HepG2 (cell line): ENCODE data around the gene HNRNPH2. TPM values are rescaled to one million over a fixed set of nuclear protein-coding genes. Genes with fewer than 3 reads are reported as not detected.

ENCODE experiments used
- ATAC-seq: fragments of 200-7000 bp; cut with Tn5 transposase; 3 replicates; pipeline ENCODE4 v1.9.1; 2020; ENCODE audit warnings: mild to moderate bottlenecking, moderate library complexity
- BruUV-seq: library from RNA; stranded (reverse); fragments of 400-500 nt; replicated peaks from 2 replicates; lab custom pipeline; 2021; lab: Mats Ljungman, UMichigan
- CTCF ChIA-PET: fragments of 300-600 bp; formaldehyde crosslinking; extraction: SDS; loops from one replicate; lab custom pipeline; 2021; ENCODE audit warnings: low total read pairs, inconsistent platforms, low intra/inter-chr PET ratio; lab: Yijun Ruan, JAX
- POLR2A ChIA-PET: fragments of 350-600 bp; sonication (Branson Sonifier 250); formaldehyde crosslinking; loops from one replicate; lab custom pipeline; 2020; ENCODE audit warnings: antibody characterized with exemption, inconsistent platforms; lab: Yijun Ruan, JAX
- DNase-seq: peaks from one replicate; pipeline ENCODE4 v3.0.0-alpha.2; 2015; ENCODE audit warnings: low spot score
- FAIRE-seq: peaks from 3 replicates; lab custom pipeline; 2011; peaks lifted over from hg19 to GRCh38; lab: Jason Lieb, UNC
- H2AFZ ChIP-seq: one replicate; pipeline ENCODE4 v1.6.1; 2011; ENCODE audit warnings: low read length, inconsistent platforms
- H3K27ac ChIP-seq: fragments of 300-600 bp; 3 replicates; pipeline ENCODE4 v1.8.0; 2011; ENCODE audit warnings: mixed run types, mild to moderate bottlenecking, mixed read lengths, low read length, inconsistent platforms; ENCODE audit not compliant: insufficient read depth; ENCODE audit errors: extremely low read length
- H3K27me3 ChIP-seq, 2 experiments: fragments of 200-600 bp in 1 of 2; 2 replicates in 1 of 2; 3 replicates in 1 of 2; pipeline versions ENCODE4 v1.6.0 to v1.8.0; 2011; ENCODE audit warnings: low read length in 2 of 2, mild to moderate bottlenecking in 2 of 2, moderate library complexity in 2 of 2, inconsistent platforms in 1 of 2; ENCODE audit not compliant: insufficient read depth in 2 of 2, control insufficient read depth in 1 of 2
- H3K36me3 ChIP-seq, 2 experiments: fragments of 200-600 bp in 1 of 2; replicated peaks in 1 of 2; 2 replicates in 1 of 2; 3 replicates in 1 of 2; pipeline versions ENCODE4 v1.5.1 to v1.8.0; 2011; ENCODE audit warnings: low read length in 2 of 2, inconsistent platforms in 1 of 2; ENCODE audit not compliant: insufficient read depth in 2 of 2, control insufficient read depth in 1 of 2
- H3K4me1 ChIP-seq: 2 replicates; pipeline ENCODE4 v1.5.1; 2012; ENCODE audit warnings: low read length, inconsistent platforms; ENCODE audit not compliant: insufficient read depth
- H3K4me2 ChIP-seq: 2 replicates; pipeline ENCODE4 v1.6.0; 2011; ENCODE audit warnings: low read depth, low read length, inconsistent platforms
- H3K4me3 ChIP-seq, 3 experiments: fragments of 200-600 bp in 1 of 3; sonication (generic), shearing (Covaris generic) in 1 of 3; replicated peaks in 1 of 3; 2 replicates each; pipeline ENCODE4 v1.5.1; 2011 to 2016; ENCODE audit warnings: low read length in 3 of 3, inconsistent platforms in 2 of 3, low read depth in 2 of 3, mild to moderate bottlenecking in 2 of 3, control low read depth in 1 of 3, mixed read lengths in 1 of 3; ENCODE audit not compliant: insufficient read depth in 1 of 3
- H3K79me2 ChIP-seq: one replicate; pipeline ENCODE4 v1.6.1; 2011; ENCODE audit warnings: low read length, inconsistent platforms; ENCODE audit not compliant: insufficient read depth
- H3K9ac ChIP-seq: 2 replicates; pipeline ENCODE4 v1.6.0; 2011; ENCODE audit warnings: mild to moderate bottlenecking, low read depth, low read length, inconsistent platforms; ENCODE audit not compliant: insufficient read depth
- H3K9me3 ChIP-seq: 2 replicates; pipeline ENCODE4 v1.5.1; 2012; ENCODE audit warnings: mild to moderate bottlenecking, low read length
- H4K20me1 ChIP-seq: 2 replicates; pipeline ENCODE4 v1.6.0; 2011; ENCODE audit warnings: inconsistent platforms, mild to moderate bottlenecking, low read length, moderate library complexity; ENCODE audit not compliant: insufficient read depth
- AKAP8 ChIP-seq: sonication (generic); formaldehyde crosslinking; IDR thresholded peaks from 2 replicates; pipeline ENCODE4 v1.5.1; 2020; ENCODE audit warnings: mild to moderate bottlenecking, missing genetic modification reagents
- HNRNPL ChIP-seq: fragments of 200-400 bp; formaldehyde crosslinking; IDR thresholded peaks from 2 replicates; pipeline ENCODE4 v1.6.1; 2017; ENCODE audit warnings: mild to moderate bottlenecking, low read depth, low read length
- JUNB ChIP-seq: sonication (generic); formaldehyde crosslinking; IDR thresholded peaks from 2 replicates; pipeline ENCODE4 v1.8.0; 2022; ENCODE audit warnings: missing genetic modification reagents, mild to moderate bottlenecking, borderline replicate concordance
- MIER3 ChIP-seq: IDR thresholded peaks from 2 replicates; pipeline ENCODE4 v1.6.1; 2016; ENCODE audit warnings: missing compliant biosample characterization, borderline replicate concordance
- MXD4 ChIP-seq: IDR thresholded peaks from 2 replicates; pipeline ENCODE4 v1.6.1; 2016; ENCODE audit warnings: mild to moderate bottlenecking, missing biosample characterization, missing genetic modification reagents
- POGZ ChIP-seq: sonication (generic); formaldehyde crosslinking; IDR thresholded peaks from 2 replicates; pipeline ENCODE4 v1.4.0; 2020; ENCODE audit warnings: mild to moderate bottlenecking, missing genetic modification reagents
- STAT5B ChIP-seq: sonication (generic); formaldehyde crosslinking; IDR thresholded peaks from 2 replicates; pipeline ENCODE4 v1.4.0; 2020; ENCODE audit warnings: missing genetic modification reagents
- ZC3H13 ChIP-seq: sonication (generic); formaldehyde crosslinking; IDR thresholded peaks from 2 replicates; pipeline ENCODE4 v1.8.1; 2023; ENCODE audit warnings: mild to moderate bottlenecking, missing genetic modification reagents, moderate library complexity
- ZKSCAN8 ChIP-seq: IDR thresholded peaks from 2 replicates; pipeline ENCODE4 v1.6.1; 2016; ENCODE audit warnings: borderline replicate concordance, missing genetic modification reagents, missing compliant biosample characterization
- ZNF138 ChIP-seq: sonication (generic); formaldehyde crosslinking; IDR thresholded peaks from 2 replicates; pipeline ENCODE4 v1.5.0; 2020; ENCODE audit warnings: mild to moderate bottlenecking, low read depth, missing genetic modification reagents
- ZNF30 ChIP-seq: sonication (generic); formaldehyde crosslinking; IDR thresholded peaks from 2 replicates; pipeline ENCODE4 v1.5.0; 2020; ENCODE audit warnings: mild to moderate bottlenecking, missing genetic modification reagents
- ZNF747 ChIP-seq: sonication (generic); formaldehyde crosslinking; IDR thresholded peaks from 2 replicates; pipeline ENCODE4 v1.8.1; 2023; ENCODE audit warnings: missing genetic modification reagents, mild to moderate bottlenecking, borderline replicate concordance
- ZNF792 ChIP-seq: IDR thresholded peaks from 2 replicates; pipeline ENCODE4 v1.6.1; 2016
- ZNF879 ChIP-seq: sonication (generic); formaldehyde crosslinking; IDR thresholded peaks from 2 replicates; pipeline ENCODE4 v1.8.1; 2023; ENCODE audit warnings: missing genetic modification reagents
- ZSCAN12 ChIP-seq: sonication (generic); formaldehyde crosslinking; IDR thresholded peaks from 2 replicates; pipeline ENCODE4 v1.9.0; 2021; ENCODE audit warnings: mild to moderate bottlenecking, missing genetic modification reagents
- in situ Hi-C: cut with HindIII; loops from 2 replicates; pipeline ENCODE4 v1.10.0; 2017; ENCODE audit warnings: low pct_unique_long_range_greater_than_20kb; ENCODE audit not compliant: extremely low pct_ligation_motif_present
- intact Hi-C: fragments of 100-400 bp; cut with micrococcal nuclease; formaldehyde crosslinking; loops from one replicate; pipeline ENCODE4 v1.10.0; 2022; ENCODE audit not compliant: unreplicated experiment
- polyA plus RNA-seq, 8 experiments: library from polyadenylated mRNA; depleted of rRNA in 3 of 8; stranded (reverse) in 7 of 8; unstranded in 1 of 8; fragments of >200 nt; fragmentation: Illumina TruSeq in 4 of 8; extraction: Trizol in 4 of 8; gene quantifications; 2 replicates each; pipeline versions ENCODE4 v1.2.1 to v1.2.3, GENCODE V29; 2011 to 2016; ENCODE audit warnings: low read depth in 4 of 8, missing spikeins in 1 of 8, mixed read lengths in 1 of 8; ENCODE audit not compliant: insufficient read depth in 1 of 8
- total RNA-seq, 5 experiments: library from RNA; depleted of rRNA; stranded (reverse); fragments of >200 nt; fragmentation: Illumina TruSeq; extraction: Trizol; gene quantifications; 2 replicates each; pipeline ENCODE4 v1.2.3, GENCODE V29; 2016; ENCODE audit warnings: low read depth in 1 of 5
- TF ChIP-seq, protein P1 (sequence below): sonication (generic); formaldehyde crosslinking; IDR thresholded peaks from 2 replicates; pipeline ENCODE4 v1.5.0; 2020; ENCODE audit warnings: mild to moderate bottlenecking, missing genetic modification reagents
- TF ChIP-seq, protein P2 (sequence below): sonication (generic); formaldehyde crosslinking; IDR thresholded peaks from 2 replicates; pipeline ENCODE4 v1.5.0; 2020; ENCODE audit warnings: missing genetic modification reagents
- TF ChIP-seq, protein P3 (sequence below): fragments of 450-650 bp; IDR thresholded peaks from 2 replicates; pipeline ENCODE4 v1.6.1; 2016

HNRNPH2 gene
- total and polyA plus RNA-seq, 2 of the 13 experiments (the other 11 are each of a cell fraction or from before 2014, with no cell fraction given), result 23.8 to 56.9 TPM

DNA sequence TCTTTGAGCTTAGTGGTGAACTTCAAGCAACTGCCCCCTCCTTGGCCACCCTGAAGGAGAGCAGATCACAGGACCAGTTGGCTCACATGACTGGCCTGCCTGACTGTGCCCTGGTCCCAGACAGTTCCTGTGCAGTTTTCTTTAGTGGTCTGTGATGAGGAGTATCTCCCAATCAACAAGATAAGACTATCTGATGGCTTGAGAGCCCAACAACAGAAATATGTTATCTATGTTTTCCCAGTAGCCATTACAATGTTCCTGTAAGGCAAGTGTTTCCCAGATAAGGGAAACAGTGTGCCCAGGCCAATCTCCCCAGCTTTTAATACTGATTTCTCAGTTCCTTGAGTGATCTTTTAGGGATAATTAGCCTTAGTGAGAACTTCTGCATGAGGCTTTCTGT lies 45.3 kb upstream of the HNRNPH2 start:
- Histone ChIP-seq H3K9ac (no peak overlapping the region), H3K79me2 (no peaks in the 10 kb centered on the region), H3K4me2 (no peak overlapping the region), H3K27ac (no peak overlapping the region), H3K4me1 (no peaks in the 10 kb centered on the region), H2AFZ (no peak overlapping the region), H3K4me3 (no peak overlapping the region), H3K9me3 (no peaks in the 10 kb centered on the region), H3K27me3 (no peaks in the 10 kb centered on the region)
- no peak for DNase-seq
- FAIRE-seq, result no peak
- CTCF ChIA-PET, result no interaction called here
- intact Hi-C loops (no loop called here), in situ Hi-C loops (no loop called here)
- POLR2A ChIA-PET, result interaction anchor here (1.4 kb wide), 1 partner anchor 27 kb away, joined by 3 read pairs; no protein-coding TSS in a partner anchor
- BruUV-seq, result no TSS peak
- ATAC-seq, result no peak
- TF ChIP-seq ZNF747 (CRISPR knock-in tag) (no peak), MXD4 (no peak), ZSCAN12 (CRISPR knock-in tag) (no peak), JUNB (no peak), MIER3 (CRISPR knock-in tag) (no peak), ZNF30 (CRISPR knock-in tag) (no peak), POGZ (CRISPR knock-in tag) (no peak), AKAP8 (no peak), STAT5B (CRISPR knock-in tag) (no peak), HNRNPL (no peak), ZC3H13 (no peak), ZNF792 (CRISPR knock-in tag) (no peak), ZNF879 (no peak), ZKSCAN8 (CRISPR knock-in tag) (no peak), ZNF138 (CRISPR knock-in tag) (no peak)
- TF ChIP-seq, protein P1, sequence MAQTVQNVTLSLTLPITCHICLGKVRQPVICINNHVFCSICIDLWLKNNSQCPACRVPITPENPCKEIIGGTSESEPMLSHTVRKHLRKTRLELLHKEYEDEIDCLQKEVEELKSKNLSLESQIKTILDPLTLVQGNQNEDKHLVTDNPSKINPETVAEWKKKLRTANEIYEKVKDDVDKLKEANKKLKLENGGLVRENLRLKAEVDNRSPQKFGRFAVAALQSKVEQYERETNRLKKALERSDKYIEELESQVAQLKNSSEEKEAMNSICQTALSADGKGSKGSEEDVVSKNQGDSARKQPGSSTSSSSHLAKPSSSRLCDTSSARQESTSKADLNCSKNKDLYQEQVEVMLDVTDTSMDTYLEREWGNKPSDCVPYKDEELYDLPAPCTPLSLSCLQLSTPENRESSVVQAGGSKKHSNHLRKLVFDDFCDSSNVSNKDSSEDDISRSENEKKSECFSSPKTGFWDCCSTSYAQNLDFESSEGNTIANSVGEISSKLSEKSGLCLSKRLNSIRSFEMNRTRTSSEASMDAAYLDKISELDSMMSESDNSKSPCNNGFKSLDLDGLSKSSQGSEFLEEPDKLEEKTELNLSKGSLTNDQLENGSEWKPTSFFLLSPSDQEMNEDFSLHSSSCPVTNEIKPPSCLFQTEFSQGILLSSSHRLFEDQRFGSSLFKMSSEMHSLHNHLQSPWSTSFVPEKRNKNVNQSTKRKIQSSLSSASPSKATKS (CRISPR knock-in tag), result no peak
- TF ChIP-seq, protein P2, sequence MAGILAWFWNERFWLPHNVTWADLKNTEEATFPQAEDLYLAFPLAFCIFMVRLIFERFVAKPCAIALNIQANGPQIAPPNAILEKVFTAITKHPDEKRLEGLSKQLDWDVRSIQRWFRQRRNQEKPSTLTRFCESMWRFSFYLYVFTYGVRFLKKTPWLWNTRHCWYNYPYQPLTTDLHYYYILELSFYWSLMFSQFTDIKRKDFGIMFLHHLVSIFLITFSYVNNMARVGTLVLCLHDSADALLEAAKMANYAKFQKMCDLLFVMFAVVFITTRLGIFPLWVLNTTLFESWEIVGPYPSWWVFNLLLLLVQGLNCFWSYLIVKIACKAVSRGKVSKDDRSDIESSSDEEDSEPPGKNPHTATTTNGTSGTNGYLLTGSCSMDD (CRISPR knock-in tag), result no peak
- TF ChIP-seq, protein P3, sequence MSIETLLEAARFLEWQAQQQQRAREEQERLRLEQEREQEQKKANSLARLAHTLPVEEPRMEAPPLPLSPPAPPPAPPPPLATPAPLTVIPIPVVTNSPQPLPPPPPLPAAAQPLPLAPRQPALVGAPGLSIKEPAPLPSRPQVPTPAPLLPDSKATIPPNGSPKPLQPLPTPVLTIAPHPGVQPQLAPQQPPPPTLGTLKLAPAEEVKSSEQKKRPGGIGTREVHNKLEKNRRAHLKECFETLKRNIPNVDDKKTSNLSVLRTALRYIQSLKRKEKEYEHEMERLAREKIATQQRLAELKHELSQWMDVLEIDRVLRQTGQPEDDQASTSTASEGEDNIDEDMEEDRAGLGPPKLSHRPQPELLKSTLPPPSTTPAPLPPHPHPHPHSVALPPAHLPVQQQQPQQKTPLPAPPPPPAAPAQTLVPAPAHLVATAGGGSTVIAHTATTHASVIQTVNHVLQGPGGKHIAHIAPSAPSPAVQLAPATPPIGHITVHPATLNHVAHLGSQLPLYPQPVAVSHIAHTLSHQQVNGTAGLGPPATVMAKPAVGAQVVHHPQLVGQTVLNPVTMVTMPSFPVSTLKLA, result no peak
- TF ChIP-seq, all 625 proteins: peak for 0
- H3K36me3 ChIP-seq, result no peaks in the 10 kb centered on the region
- no peaks in the 10 kb centered on the region for H4K20me1 ChIP-seq
